ENCODE results near the gene PTPN6. TPM values are rescaled to one million over a fixed set of nuclear protein-coding genes. Genes with fewer than 3 reads are reported as not detected.
A peak's percentile ranks its signal among the peaks of the same experiment; 100 is the strongest.

Gene PTPN6
- total and polyA plus RNA-seq, 2 of the 13 experiments (the other 11 are each of a cell fraction or from before 2014, with no cell fraction given) = 10.5 to 10.6 TPM

- TF ChIP-seq TEAD3 (CRISPR knock-in tag; optimal IDR thresholded peaks at IDR 0.05; ENCODE audit: borderline replicate concordance) (peak; percentile 95), KDM1A (CRISPR knock-in tag; IDR thresholded peaks at IDR 0.05) (peak; percentile 78; the same call in 1 of the 2 replicates), SIX1 (CRISPR knock-in tag; IDR thresholded peaks at IDR 0.05; ENCODE audit: borderline replicate concordance) (peak; percentile 34; the same call in 1 of the 2 replicates), MBNL3 (CRISPR knock-in tag; conservative IDR thresholded peaks at IDR 0.05) (no peak), ZNF441 (CRISPR knock-in tag; IDR thresholded peaks at IDR 0.05; ENCODE audit: borderline replicate concordance) (0 out of 2 replicates have a peak, but pooled peaks have one; percentile 43), KDM3A (CRISPR knock-in tag; IDR thresholded peaks at IDR 0.05; ENCODE audit: low read depth) (0 out of 2 replicates have a peak, but pooled peaks have one; percentile 7), USF2 (IDR thresholded peaks at IDR 0.05; ENCODE audit: low read depth, low read length) (no peak), USF2 (CRISPR knock-in tag; IDR thresholded peaks at IDR 0.05; ENCODE audit: borderline replicate concordance) (no peak), POLR2A (IDR thresholded peaks at IDR 0.05; ENCODE audit: insufficient read depth in 1 of 2, low read depth in 2 of 2, low read length in 2 of 2) (peak; percentile 33 to 46; a peak in 2 of 4 replicates), ZNF24 (IDR thresholded peaks at IDR 0.05) (no peak), SMAD3 (CRISPR knock-in tag; IDR thresholded peaks at IDR 0.05) (0 out of 2 replicates have a peak, but pooled peaks have one; percentile 53), ZC3H13 (CRISPR knock-in tag; IDR thresholded peaks at IDR 0.05) (0 out of 2 replicates have a peak, but pooled peaks have one; percentile 21), SRY (CRISPR knock-in tag; IDR thresholded peaks at IDR 0.05) (no peak; the same call in 1 of the 2 replicates), ZNF709 (CRISPR knock-in tag; IDR thresholded peaks at IDR 0.05) (peak; percentile 47; the same call in 1 of the 2 replicates), ZNF576 (CRISPR knock-in tag; IDR thresholded peaks at IDR 0.05) (no peak), ZNF609 (CRISPR knock-in tag; IDR thresholded peaks at IDR 0.05; ENCODE audit: borderline replicate concordance) (peak; percentile 59; the same call in 1 of the 2 replicates), RBFOX2 (IDR thresholded peaks at IDR 0.05; ENCODE audit: low read depth, low read length) (peak; percentile 52; the same call in 1 of the 2 replicates), SKIL (CRISPR knock-in tag; IDR thresholded peaks at IDR 0.05; ENCODE audit: borderline replicate concordance) (no peak), ZNF552 (CRISPR knock-in tag; IDR thresholded peaks at IDR 0.05; ENCODE audit: borderline replicate concordance) (no peak), CEBPB (IDR thresholded peaks at IDR 0.05; ENCODE audit: borderline replicate concordance, low read depth, low read length) (peak; percentile 91)
These were observed 30.2 kb downstream of the PTPN6 start (continued) for GRCh38 chr12:6981152-6982052.
